Central memory CD8-positive, alpha-beta T cell (primary cell): ENCODE data around the gene DNAAF5.

Experiments used
- ATAC-seq: fragments of 150-1000 bp; cut with Tn5 transposase; replicated peaks from 2 replicates; pipeline ENCODE4 v1.10.0; 2022; ENCODE audit warnings: mild to moderate bottlenecking, moderate FRiP score, moderate number of reproducible peaks; ENCODE audit not compliant: poor library complexity, severe bottlenecking; ENCODE audit errors: extremely low read depth
- DNase-seq, 2 donors: peaks; one replicate each; pipeline ENCODE4 v3.0.0; 2021; ENCODE audit warnings: low spot score in 2 of 2
- H3K27ac Mint-ChIP-seq: one replicate; pipeline ENCODE4 v1.8.0; 2022; ENCODE audit warnings: low read depth, mild to moderate bottlenecking, moderate library complexity, mixed read lengths
- H3K27me3 Mint-ChIP-seq: one replicate; pipeline ENCODE4 v1.8.0; 2022; ENCODE audit warnings: mixed read lengths
- H3K36me3 Mint-ChIP-seq: one replicate; pipeline ENCODE4 v1.8.0; 2022; ENCODE audit warnings: mild to moderate bottlenecking, moderate library complexity, mixed read lengths; ENCODE audit not compliant: insufficient read depth
- H3K4me1 Mint-ChIP-seq: one replicate; pipeline ENCODE4 v1.8.0; 2022; ENCODE audit warnings: mixed read lengths
- H3K4me3 Mint-ChIP-seq: one replicate; pipeline ENCODE4 v1.8.0; 2022; ENCODE audit warnings: mild to moderate bottlenecking, moderate library complexity, mixed read lengths
- H3K9me3 Mint-ChIP-seq: one replicate; pipeline ENCODE4 v1.8.0; 2022; ENCODE audit warnings: mixed read lengths

The DNAAF5 gene

GRCh38 chr7:696426-696811, 30.1 kb upstream of the DNAAF5 start:
- DNase-seq = no peak
- Mint-ChIP-seq H3K27me3 (no peaks in the 10 kb centered on the region), H3K4me1 (no peaks in the 10 kb centered on the region), H3K4me3 (no peak overlapping the region), H3K9me3 (no peaks in the 10 kb centered on the region), H3K27ac (no peak overlapping the region), H3K36me3 (no peaks in the 10 kb centered on the region)
- ATAC-seq = no peak

GRCh38 chr7:696812-697551, 29.5 kb upstream of the DNAAF5 start:
- H3K9me3 Mint-ChIP-seq = no peaks in the 10 kb centered on the region
- ATAC-seq (no peak), DNase-seq (no peak)
- no peak overlapping the region for H3K27ac Mint-ChIP-seq
- H3K27me3 Mint-ChIP-seq = no peaks in the 10 kb centered on the region
- no peak overlapping the region for H3K4me3 Mint-ChIP-seq
- no peaks in the 10 kb centered on the region for H3K4me1 Mint-ChIP-seq
- H3K36me3 Mint-ChIP-seq = no peaks in the 10 kb centered on the region

GRCh38 chr7:698515-699475, 27.7 kb upstream of the DNAAF5 start:
- Mint-ChIP-seq H3K4me3 (no peak overlapping the region), H3K9me3 (peaks cover 5% of the 10 kb centered on the region), H3K36me3 (no peaks in the 10 kb centered on the region)

GRCh38 chr7:699476-700170, 26.9 kb upstream of the DNAAF5 start:
- DNase-seq = no peak
- no peak for ATAC-seq
- H3K36me3 Mint-ChIP-seq = no peaks in the 10 kb centered on the region
- no peaks in the 10 kb centered on the region for H3K27me3 Mint-ChIP-seq
- peaks cover 5% of the 10 kb centered on the region for H3K9me3 Mint-ChIP-seq
- no peak overlapping the region for H3K4me3 Mint-ChIP-seq
- no peaks in the 10 kb centered on the region for H3K4me1 Mint-ChIP-seq
- no peak overlapping the region for H3K27ac Mint-ChIP-seq

More at GRCh38 chr7:698515-699475, 27.7 kb upstream of the DNAAF5 start:
- DNase-seq (no peak), ATAC-seq (no peak)
- Mint-ChIP-seq H3K27me3 (no peaks in the 10 kb centered on the region), H3K27ac (no peak overlapping the region), H3K4me1 (no peaks in the 10 kb centered on the region)

- DNase-seq (no peak), ATAC-seq (no peak)
- H3K4me1 Mint-ChIP-seq = no peaks in the 10 kb centered on the region
- no peaks in the 10 kb centered on the region for H3K27me3 Mint-ChIP-seq
- H3K27ac Mint-ChIP-seq = no peak overlapping the region
- H3K9me3 Mint-ChIP-seq = peaks cover 5% of the 10 kb centered on the region
- no peaks in the 10 kb centered on the region for H3K36me3 Mint-ChIP-seq
- no peak overlapping the region for H3K4me3 Mint-ChIP-seq
Measured at GRCh38 chr7:701086-701671, 25.3 kb upstream of the DNAAF5 start.

GRCh38 chr7:703049-703448, 23.4 kb upstream of the DNAAF5 start:
- no peaks in the 10 kb centered on the region for H3K36me3 Mint-ChIP-seq
- no peak overlapping the region for H3K27ac Mint-ChIP-seq
- DNase-seq (no peak), ATAC-seq (no peak)
- no peaks in the 10 kb centered on the region for H3K4me1 Mint-ChIP-seq
- H3K4me3 Mint-ChIP-seq = no peak overlapping the region
- H3K9me3 Mint-ChIP-seq = peaks cover 5% of the 10 kb centered on the region
- no peaks in the 10 kb centered on the region for H3K27me3 Mint-ChIP-seq

- no peak overlapping the region for H3K27ac Mint-ChIP-seq
- H3K36me3 Mint-ChIP-seq = no peaks in the 10 kb centered on the region
- no peak overlapping the region for H3K4me3 Mint-ChIP-seq
- H3K9me3 Mint-ChIP-seq = peaks cover 5% of the 10 kb centered on the region
- DNase-seq (no peak), ATAC-seq (no peak)
- no peaks in the 10 kb centered on the region for H3K27me3 Mint-ChIP-seq
- H3K4me1 Mint-ChIP-seq = no peaks in the 10 kb centered on the region
Measured at GRCh38 chr7:706721-707120, 19.8 kb upstream of the DNAAF5 start.

- peaks cover 5% of the 10 kb centered on the region for H3K9me3 Mint-ChIP-seq
- H3K27ac Mint-ChIP-seq = no peak overlapping the region
- DNase-seq (no peak), ATAC-seq (no peak)
- no peaks in the 10 kb centered on the region for H3K36me3 Mint-ChIP-seq
- no peaks in the 10 kb centered on the region for H3K27me3 Mint-ChIP-seq
- H3K4me3 Mint-ChIP-seq = no peak overlapping the region
- no peaks in the 10 kb centered on the region for H3K4me1 Mint-ChIP-seq
Measured at GRCh38 chr7:707296-708000, 19.1 kb upstream of the DNAAF5 start.

- no peak for ATAC-seq
- no peak for DNase-seq
- Mint-ChIP-seq H3K4me3 (peak overlapping the region; percentile 32), H3K36me3 (peaks cover 2% of the 10 kb centered on the region), H3K27ac (no peak overlapping the region), H3K27me3 (peaks cover 22% of the 10 kb centered on the region), H3K4me1 (peaks cover 15% of the 10 kb centered on the region), H3K9me3 (no peaks in the 10 kb centered on the region)
Measured at GRCh38 chr7:710161-710560, 16.3 kb upstream of the DNAAF5 start.

GRCh38 chr7:711093-711921, 15.2 kb upstream of the DNAAF5 start:
- Mint-ChIP-seq H3K9me3 (no peaks in the 10 kb centered on the region), H3K27me3 (peaks cover 22% of the 10 kb centered on the region), H3K4me1 (peaks cover 15% of the 10 kb centered on the region), H3K4me3 (peak overlapping the region; percentile 48), H3K27ac (no peak overlapping the region), H3K36me3 (peaks cover 2% of the 10 kb centered on the region)
- no peak for ATAC-seq
- DNase-seq = no peak

GRCh38 chr7:711922-712380, 14.5 kb upstream of the DNAAF5 start:
- no peak overlapping the region for H3K27ac Mint-ChIP-seq
- ATAC-seq = no peak
- peaks cover 15% of the 10 kb centered on the region for H3K4me1 Mint-ChIP-seq
- DNase-seq = no peak
- H3K36me3 Mint-ChIP-seq = peaks cover 2% of the 10 kb centered on the region
- H3K27me3 Mint-ChIP-seq = peaks cover 22% of the 10 kb centered on the region
- H3K9me3 Mint-ChIP-seq = no peaks in the 10 kb centered on the region
- H3K4me3 Mint-ChIP-seq = peak overlapping the region; percentile 48
